Lower lobe of right lung (tissue), 2 donors: ENCODE measurements around the gene NAMPT. TPM values are rescaled to one million over a fixed set of nuclear protein-coding genes. Genes with fewer than 3 reads are reported as not detected.

ENCODE experiments used
- ATAC-seq, 2 donors: fragments of 200-7000 bp; cut with Tn5 transposase; one replicate each; pipeline ENCODE4 v1.9.1; 2020 to 2022; ENCODE audit warnings: mild to moderate bottlenecking in 2 of 2, moderate library complexity in 2 of 2
- DNase-seq: peaks from one replicate; pipeline ENCODE4 v3.0.0-alpha.2; 2020
- H3K27ac ChIP-seq: fragments of 200-600 bp; one replicate; pipeline ENCODE4 v1.8.0; 2022
- H3K27me3 ChIP-seq: fragments of 200-600 bp; one replicate; pipeline ENCODE4 v1.8.0; 2022; ENCODE audit warnings: low read depth
- H3K36me3 ChIP-seq: fragments of 200-600 bp; one replicate; pipeline ENCODE4 v1.8.0; 2022; ENCODE audit warnings: mild to moderate bottlenecking
- H3K4me1 ChIP-seq: fragments of 200-600 bp; one replicate; pipeline ENCODE4 v1.8.0; 2022
- H3K4me3 ChIP-seq: fragments of 200-600 bp; one replicate; pipeline ENCODE4 v1.8.0; 2022; ENCODE audit warnings: mild to moderate bottlenecking
- H3K9me3 ChIP-seq: fragments of 200-600 bp; one replicate; pipeline ENCODE4 v1.8.0; 2022
- CTCF ChIP-seq: fragments of 200-600 bp; IDR thresholded peaks from one replicate; pipeline ENCODE4 v1.8.0; 2022; ENCODE audit warnings: antibody characterized with exemption, mild to moderate bottlenecking
- intact Hi-C: fragments of 100-400 bp; cut with DNase I; formaldehyde crosslinking; loops from one replicate; pipeline ENCODE4 v1.11.0; 2022
- total RNA-seq: library from RNA; stranded (reverse); fragmentation: NEBNext Ultra II Directional; extraction: Animal tissue kit (Norgen Biotek cat#: 25700); gene quantifications from one replicate; pipeline ENCODE4 v1.2.1, GENCODE V29; 2021
- donor health status: DM: no; HTN: yes; CAD: no; lungs with severe emphysema.

The NAMPT gene
- total RNA-seq, 1 donor from 2014 or later: 177 TPM

GRCh38 chr7:106294334-106294733 lies 9.6 kb upstream of the NAMPT start:
- H3K27me3 ChIP-seq: no peaks in the 10 kb centered on the region
- no peak overlapping the region for H3K4me3 ChIP-seq
- ATAC-seq (no peak), DNase-seq (no peak)
- H3K9me3 ChIP-seq: no peaks in the 10 kb centered on the region
- H3K27ac ChIP-seq: no peak overlapping the region
- intact Hi-C loops: no loop called here
- H3K36me3 ChIP-seq: no peaks in the 10 kb centered on the region
- no peaks in the 10 kb centered on the region for H3K4me1 ChIP-seq
- TF ChIP-seq CTCF: no peak

- Histone ChIP-seq H3K27me3 (no peaks in the 10 kb centered on the region), H3K27ac (no peak overlapping the region), H3K36me3 (no peaks in the 10 kb centered on the region), H3K4me3 (no peak overlapping the region), H3K9me3 (no peaks in the 10 kb centered on the region), H3K4me1 (no peaks in the 10 kb centered on the region)
- TF ChIP-seq CTCF: no peak
- intact Hi-C loops: no loop called here
- DNase-seq: no peak
- ATAC-seq: no peak
Observed at GRCh38 chr7:106291247-106291646, 6.5 kb upstream of the NAMPT start.

- H3K36me3 ChIP-seq: no peaks in the 10 kb centered on the region
- no peak overlapping the region for H3K27ac ChIP-seq
- H3K27me3 ChIP-seq: no peaks in the 10 kb centered on the region
- ATAC-seq: no peak
- no peaks in the 10 kb centered on the region for H3K9me3 ChIP-seq
- H3K4me1 ChIP-seq: peaks cover 5% of the 10 kb centered on the region
- intact Hi-C loops: no loop called here
- TF ChIP-seq CTCF: no peak
- H3K4me3 ChIP-seq: no peak overlapping the region
- DNase-seq: no peak
Observed at GRCh38 chr7:106290319-106290718, 5.5 kb upstream of the NAMPT start.

- no peak overlapping the region for H3K27ac ChIP-seq
- H3K27me3 ChIP-seq: no peaks in the 10 kb centered on the region
- DNase-seq (no peak), ATAC-seq (no peak)
- no peak for TF ChIP-seq CTCF
- H3K4me1 ChIP-seq: peaks cover 5% of the 10 kb centered on the region
- intact Hi-C loops: no loop called here
- H3K4me3 ChIP-seq: no peak overlapping the region
- H3K36me3 ChIP-seq: no peaks in the 10 kb centered on the region
- no peaks in the 10 kb centered on the region for H3K9me3 ChIP-seq
Observed at GRCh38 chr7:106289848-106290247, 5.1 kb upstream of the NAMPT start.

- DNase-seq (no peak), ATAC-seq (no peak)
- H3K4me3 ChIP-seq: no peak overlapping the region
- intact Hi-C loops: no loop called here
- no peak overlapping the region for H3K27ac ChIP-seq
- peaks cover 8% of the 10 kb centered on the region for H3K4me1 ChIP-seq
- no peaks in the 10 kb centered on the region for H3K27me3 ChIP-seq
- no peaks in the 10 kb centered on the region for H3K36me3 ChIP-seq
- H3K9me3 ChIP-seq: no peaks in the 10 kb centered on the region
- no peak for TF ChIP-seq CTCF
Observed at GRCh38 chr7:106288263-106288662, 3.5 kb upstream of the NAMPT start.

- no peak for DNase-seq
- H3K4me3 ChIP-seq: no peak overlapping the region
- H3K36me3 ChIP-seq: no peaks in the 10 kb centered on the region
- peaks cover 13% of the 10 kb centered on the region for H3K4me1 ChIP-seq
- no peak overlapping the region for H3K27ac ChIP-seq
- no peak for ATAC-seq
- no peak for TF ChIP-seq CTCF
- H3K27me3 ChIP-seq: no peaks in the 10 kb centered on the region
- H3K9me3 ChIP-seq: no peaks in the 10 kb centered on the region
- intact Hi-C loops: no loop called here
Observed at GRCh38 chr7:106287786-106288185, 3.0 kb upstream of the NAMPT start.
